Natural killer cell treated with Interleukin-12 subunit alpha and Interleukin-12 subunit beta and Interleukin-15 and Interleukin-18, amount 100 ng/mL, for 72 hours (primary cell): ENCODE measurements around the gene UBE2D3. TPM values are rescaled to one million over a fixed set of nuclear protein-coding genes. Genes with fewer than 3 reads are reported as not detected.
A peak's percentile ranks its signal among the peaks of the same experiment; 100 is the strongest.
"Not testable (repeated sequence)": the region's sequence is repeated elsewhere in the genome, so short reads cannot be mapped to it uniquely, and the experiment has no call there.

Source experiments
- ATAC-seq, 2 donors: fragments of 150-1000 bp; cut with Tn5 transposase in 1 of 2; sonication (Bioruptor Pico), chemical (Tn5 transposase) in 1 of 2; 2 replicates each; pipeline ENCODE4 v1.10.0; 2021
- DNase-seq: peaks from one replicate; pipeline ENCODE4 v3.0.0; 2022; ENCODE audit warnings: low spot score
- H3K27ac Mint-ChIP-seq, 2 donors: 1 replicate in 1 of 2; 2 replicates in 1 of 2; pipeline ENCODE4 v1.8.0; 2022; ENCODE audit warnings: mixed read lengths in 2 of 2, mild to moderate bottlenecking in 1 of 2, moderate library complexity in 1 of 2
- H3K27me3 Mint-ChIP-seq, 2 donors: 1 replicate in 1 of 2; 2 replicates in 1 of 2; pipeline ENCODE4 v1.8.0; 2022; ENCODE audit warnings: mixed read lengths in 2 of 2
- H3K36me3 Mint-ChIP-seq: one replicate; pipeline ENCODE4 v1.8.0; 2022; ENCODE audit warnings: mixed read lengths
- H3K4me1 Mint-ChIP-seq, 2 donors: 1 replicate in 1 of 2; 2 replicates in 1 of 2; pipeline ENCODE4 v1.8.0; 2022; ENCODE audit warnings: low read depth in 2 of 2, mixed read lengths in 2 of 2, mild to moderate bottlenecking in 1 of 2
- H3K4me3 Mint-ChIP-seq: one replicate; pipeline ENCODE4 v1.8.0; 2022; ENCODE audit warnings: mixed read lengths
- H3K9me3 Mint-ChIP-seq: 2 replicates; pipeline ENCODE4 v1.8.0; 2022; ENCODE audit warnings: mixed read lengths
- total RNA-seq, 2 donors: library from RNA; stranded (reverse); gene quantifications; one replicate each; pipeline ENCODE4 v1.2.3, GENCODE V29; 2022

Gene UBE2D3
- total RNA-seq, 2 donors from 2014 or later = 400 to 403 TPM

- DNase-seq = no peak
- Mint-ChIP-seq H3K4me3 (no peak overlapping the region), H3K27me3 (no peaks in the 10 kb centered on the region), H3K27ac (no peak overlapping the region), H3K36me3 (peaks cover 15% of the 10 kb centered on the region), H3K9me3 (no peaks in the 10 kb centered on the region), H3K4me1 (peaks cover 43 to 59% of the 10 kb centered on the region in 2 donors)
- ATAC-seq = no peak
These were observed 3.0 kb downstream of the UBE2D3 start for GRCh38 chr4:102824398-102824797.

- peaks cover 40 to 57% of the 10 kb centered on the region in 2 donors for H3K4me1 Mint-ChIP-seq
- peak overlapping the region; percentile 77 to 79 for H3K27ac Mint-ChIP-seq
These were observed 3.5 kb downstream of the UBE2D3 start for GRCh38 chr4:102823897-102824296.

GRCh38 chr4:102823464-102823863, 3.9 kb downstream of the UBE2D3 start:
- H3K9me3 Mint-ChIP-seq = no peaks in the 10 kb centered on the region
- no peaks in the 10 kb centered on the region for H3K27me3 Mint-ChIP-seq
- DNase-seq = no peak
- peaks cover 16% of the 10 kb centered on the region for H3K36me3 Mint-ChIP-seq
- no peak overlapping the region for H3K4me3 Mint-ChIP-seq
- peak overlapping the region; percentile 77 to 79 for H3K27ac Mint-ChIP-seq
- peaks cover 43 to 59% of the 10 kb centered on the region in 2 donors for H3K4me1 Mint-ChIP-seq
- no peak for ATAC-seq

More at GRCh38 chr4:102823897-102824296, 3.5 kb downstream of the UBE2D3 start:
- DNase-seq (no peak), ATAC-seq (no peak)
- Mint-ChIP-seq H3K27me3 (no peaks in the 10 kb centered on the region), H3K4me3 (no peak overlapping the region), H3K36me3 (peaks cover 16% of the 10 kb centered on the region), H3K9me3 (no peaks in the 10 kb centered on the region)

GRCh38 chr4:102819588-102820365, 7.6 kb downstream of the UBE2D3 start:
- DNase-seq (no peak), ATAC-seq (peak in 1 of 2 donors; percentile 69)
- H3K27me3 Mint-ChIP-seq = no peaks in the 10 kb centered on the region
- H3K36me3 Mint-ChIP-seq = peaks cover 30% of the 10 kb centered on the region
- H3K27ac Mint-ChIP-seq = peak overlapping the region; percentile 77 to 79
- H3K9me3 Mint-ChIP-seq = no peaks in the 10 kb centered on the region
- H3K4me3 Mint-ChIP-seq = no peak overlapping the region
- peaks cover 67 to 85% of the 10 kb centered on the region in 2 donors for H3K4me1 Mint-ChIP-seq

- peaks cover 66 to 85% of the 10 kb centered on the region in 2 donors for H3K4me1 Mint-ChIP-seq
- peaks cover 30% of the 10 kb centered on the region for H3K36me3 Mint-ChIP-seq
- DNase-seq, H3K9me3 Mint-ChIP-seq, ATAC-seq, H3K27me3 Mint-ChIP-seq: not testable (repeated sequence)
- H3K4me3 Mint-ChIP-seq = peak overlapping the region; percentile 56
- peak overlapping the region; percentile 77 to 85 for H3K27ac Mint-ChIP-seq
These were observed 8.3 kb downstream of the UBE2D3 start for GRCh38 chr4:102819100-102819499.

- no peaks in the 10 kb centered on the region for H3K27me3 Mint-ChIP-seq
- H3K27ac Mint-ChIP-seq = peak overlapping the region; percentile 57 to 85
- peaks cover 38% of the 10 kb centered on the region for H3K36me3 Mint-ChIP-seq
- no peaks in the 10 kb centered on the region for H3K9me3 Mint-ChIP-seq
- ATAC-seq = no peak
- peak overlapping the region; percentile 56 for H3K4me3 Mint-ChIP-seq
- peaks cover 66 to 84% of the 10 kb centered on the region in 2 donors for H3K4me1 Mint-ChIP-seq
- DNase-seq = no peak
These were observed 9.6 kb downstream of the UBE2D3 start for GRCh38 chr4:102817613-102818268.

GRCh38 chr4:102817021-102817605, 10.2 kb downstream of the UBE2D3 start:
- peaks cover 61 to 81% of the 10 kb centered on the region in 2 donors for H3K4me1 Mint-ChIP-seq
- H3K27ac Mint-ChIP-seq = peak overlapping the region; percentile 57 to 85
- DNase-seq (no peak), ATAC-seq (peak; percentile 48 to 71)
- peak overlapping the region; percentile 56 for H3K4me3 Mint-ChIP-seq
- H3K9me3 Mint-ChIP-seq = no peaks in the 10 kb centered on the region
- no peaks in the 10 kb centered on the region for H3K27me3 Mint-ChIP-seq
- H3K36me3 Mint-ChIP-seq = peaks cover 34% of the 10 kb centered on the region

- no peak for ATAC-seq
- no peak for DNase-seq
- Mint-ChIP-seq H3K4me1 (peaks cover 69 to 80% of the 10 kb centered on the region in 2 donors), H3K27me3 (no peaks in the 10 kb centered on the region), H3K36me3 (peaks cover 41% of the 10 kb centered on the region), H3K4me3 (peak overlapping the region; percentile 56), H3K27ac (peak overlapping the region; percentile 57 to 85), H3K9me3 (no peaks in the 10 kb centered on the region)
These were observed 11.4 kb downstream of the UBE2D3 start for GRCh38 chr4:102815981-102816380.

- no peak for DNase-seq
- Mint-ChIP-seq H3K27ac (peak overlapping the region; percentile 28 to 54), H3K36me3 (peaks cover 35% of the 10 kb centered on the region), H3K4me3 (no peak overlapping the region), H3K9me3 (no peaks in the 10 kb centered on the region), H3K4me1 (peaks cover 57 to 62% of the 10 kb centered on the region in 2 donors), H3K27me3 (no peaks in the 10 kb centered on the region)
- ATAC-seq = no peak
These were observed 17.7 kb downstream of the UBE2D3 start for GRCh38 chr4:102809691-102810090.

- Mint-ChIP-seq H3K9me3 (no peaks in the 10 kb centered on the region), H3K27ac (peak overlapping the region; percentile 28 to 54), H3K36me3 (peaks cover 35% of the 10 kb centered on the region), H3K27me3 (no peaks in the 10 kb centered on the region), H3K4me3 (no peak overlapping the region), H3K4me1 (peaks cover 54 to 58% of the 10 kb centered on the region in 2 donors)
- DNase-seq (no peak), ATAC-seq (peak in 1 of 2 donors; percentile 55)
These were observed 18.2 kb downstream of the UBE2D3 start for GRCh38 chr4:102809190-102809589.

- Mint-ChIP-seq H3K27ac (no peak overlapping the region), H3K4me1 (peaks cover 52 to 55% of the 10 kb centered on the region in 2 donors), H3K9me3 (no peaks in the 10 kb centered on the region), H3K36me3 (peaks cover 33% of the 10 kb centered on the region), H3K27me3 (no peaks in the 10 kb centered on the region), H3K4me3 (no peak overlapping the region)
- DNase-seq = no peak
- ATAC-seq = no peak
These were observed 19.3 kb downstream of the UBE2D3 start for GRCh38 chr4:102808009-102808408.

GRCh38 chr4:102807345-102807744, 20.0 kb downstream of the UBE2D3 start:
- DNase-seq (no peak), ATAC-seq (no peak)
- Mint-ChIP-seq H3K9me3 (no peaks in the 10 kb centered on the region), H3K36me3 (peaks cover 37% of the 10 kb centered on the region), H3K27me3 (no peaks in the 10 kb centered on the region), H3K4me3 (no peak overlapping the region), H3K27ac (no peak overlapping the region), H3K4me1 (peaks cover 54 to 58% of the 10 kb centered on the region in 2 donors)

- Mint-ChIP-seq H3K4me3 (no peak overlapping the region), H3K27me3 (no peaks in the 10 kb centered on the region), H3K4me1 (peaks cover 25 to 33% of the 10 kb centered on the region in 2 donors), H3K27ac (no peak overlapping the region), H3K36me3 (peaks cover 43% of the 10 kb centered on the region), H3K9me3 (no peaks in the 10 kb centered on the region)
- ATAC-seq (no peak), DNase-seq (no peak)
These were observed 27.5 kb downstream of the UBE2D3 start for GRCh38 chr4:102799816-102800215.

- no peak for DNase-seq
- Mint-ChIP-seq H3K4me3 (no peak overlapping the region), H3K9me3 (no peaks in the 10 kb centered on the region), H3K4me1 (peaks cover 23 to 37% of the 10 kb centered on the region in 2 donors), H3K36me3 (peaks cover 27% of the 10 kb centered on the region), H3K27ac (no peak overlapping the region), H3K27me3 (no peaks in the 10 kb centered on the region)
- no peak for ATAC-seq
These were observed 32.4 kb downstream of the UBE2D3 start for GRCh38 chr4:102794999-102795398.
